ENCODE measurements around the gene NECAB3.

GRCh38 chr20:33650111-33650752 lies 24.0 kb downstream of the NECAB3 start:
- no peak for TF ChIP-seq CTCF (IDR thresholded peaks at IDR 0.05)
- no peak for TF ChIP-seq EZH2 (IDR thresholded peaks at IDR 0.05)
- no peak for TF ChIP-seq EZH2phosphoT487 (IDR thresholded peaks at IDR 0.05)
